Activated CD4-positive, CD25-positive, alpha-beta regulatory T cell treated with anti-CD3 and anti-CD28 coated beads, Interleukin-2, amount 50 U/mL, for 72 hours (primary cell): ENCODE data around the gene PTPRN2.
"Not testable (repeated sequence)": the region's sequence is repeated elsewhere in the genome, so short reads cannot be mapped to it uniquely, and the experiment has no call there.

Experiments used
- DNase-seq: peaks from one replicate; pipeline ENCODE4 v3.0.0; 2021

PTPRN2 gene

GRCh38 chr7:157998884-157999552, 588.6 kb downstream of the PTPRN2 start:
- no peak for DNase-seq

- DNase-seq: no peak
Measured at GRCh38 chr7:157997471-157997870, 590.2 kb downstream of the PTPRN2 start.

GRCh38 chr7:157997080-157997440, 590.6 kb downstream of the PTPRN2 start:
- DNase-seq: no peak

- DNase-seq: no peak
Measured at GRCh38 chr7:157996359-157997079, 591.1 kb downstream of the PTPRN2 start.

- no peak for DNase-seq
Measured at GRCh38 chr7:157995815-157996214, 591.8 kb downstream of the PTPRN2 start.

- DNase-seq: no peak
Measured at GRCh38 chr7:157994319-157994718, 593.3 kb downstream of the PTPRN2 start.

- DNase-seq: no peak
Measured at GRCh38 chr7:157993406-157994105, 594.1 kb downstream of the PTPRN2 start.

- no peak for DNase-seq
Measured at GRCh38 chr7:157992511-157993160, 595.0 kb downstream of the PTPRN2 start.

GRCh38 chr7:157991761-157992160, 595.9 kb downstream of the PTPRN2 start:
- DNase-seq: no peak

- no peak for DNase-seq
Measured at GRCh38 chr7:157991351-157991750, 596.3 kb downstream of the PTPRN2 start.

GRCh38 chr7:157990881-157991250, 596.8 kb downstream of the PTPRN2 start:
- no peak for DNase-seq

- no peak for DNase-seq
Measured at GRCh38 chr7:157990226-157990880, 597.3 kb downstream of the PTPRN2 start.

- DNase-seq: no peak
Measured at GRCh38 chr7:157989589-157989988, 598.0 kb downstream of the PTPRN2 start.

GRCh38 chr7:157987906-157988305, 599.7 kb downstream of the PTPRN2 start:
- DNase-seq: no peak

GRCh38 chr7:157986051-157986450, 601.6 kb downstream of the PTPRN2 start:
- no peak for DNase-seq

- DNase-seq: no peak
Measured at GRCh38 chr7:157985636-157986035, 602.0 kb downstream of the PTPRN2 start.

GRCh38 chr7:157984423-157985163, 603.0 kb downstream of the PTPRN2 start:
- no peak for DNase-seq

GRCh38 chr7:157983502-157984422, 603.9 kb downstream of the PTPRN2 start:
- no peak for DNase-seq

GRCh38 chr7:157981778-157982177, 605.8 kb downstream of the PTPRN2 start:
- no peak for DNase-seq

GRCh38 chr7:157980774-157981173, 606.8 kb downstream of the PTPRN2 start:
- DNase-seq: no peak

- DNase-seq: not testable (repeated sequence)
Measured at GRCh38 chr7:157980341-157980731, 607.3 kb downstream of the PTPRN2 start.
